Spleen (tissue), 7 donors: ENCODE measurements around the gene SMARCA2.

Experiments used
- POLR2A ChIP-seq, 3 donors: fragments of 450-650 bp; IDR thresholded peaks; one replicate each; pipeline ENCODE4 v1.5.1; 2017; ENCODE audit warnings: antibody characterized with exemption in 3 of 3, mild to moderate bottlenecking in 1 of 3
- POLR2AphosphoS5 ChIP-seq, 3 donors: sonication (generic); formaldehyde crosslinking; IDR thresholded peaks; one replicate each; pipeline ENCODE4 v1.5.1; 2017; ENCODE audit warnings: antibody characterized with exemption in 3 of 3
- TF ChIP-seq, protein P1 (sequence below), 11 experiments: fragments of 200-600 bp in 7 of 11; fragments of 450-650 bp in 4 of 11; sonication (generic) in 4 of 11; IDR thresholded peaks in 8 of 11; conservative IDR thresholded peaks in 3 of 11; 1 replicate in 7 of 11; 2 replicates in 4 of 11; pipeline versions ENCODE4 v1.4.0 to v1.8.0; 2016 to 2021; ENCODE audit warnings: antibody characterized with exemption in 11 of 11, inconsistent platforms in 4 of 11, mild to moderate bottlenecking in 1 of 11
- donor health status: DM: no; HTN: no; CAD: no; lungs with moderate emphysema.
- donor health status: DM: no; HTN: no; CAD: no.
- donor health status: DM: no; HTN: no; CAD: no.

DNA sequence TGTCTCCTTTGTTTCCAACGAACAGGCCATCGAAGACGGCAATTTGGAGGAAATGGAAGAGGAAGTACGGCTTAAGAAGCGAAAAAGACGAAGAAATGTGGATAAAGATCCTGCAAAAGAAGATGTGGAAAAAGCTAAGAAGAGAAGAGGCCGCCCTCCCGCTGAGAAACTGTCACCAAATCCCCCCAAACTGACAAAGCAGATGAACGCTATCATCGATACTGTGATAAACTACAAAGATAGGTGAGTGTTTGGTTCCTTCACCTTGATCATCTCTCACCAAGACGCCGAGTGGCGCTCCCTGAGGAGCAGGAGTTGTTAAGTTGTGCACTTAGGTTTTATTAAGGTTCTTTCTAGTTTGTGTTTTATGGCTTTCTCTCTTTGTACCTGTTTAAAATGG lies 146.5 kb downstream of the SMARCA2 start:
- TF ChIP-seq, protein P1, sequence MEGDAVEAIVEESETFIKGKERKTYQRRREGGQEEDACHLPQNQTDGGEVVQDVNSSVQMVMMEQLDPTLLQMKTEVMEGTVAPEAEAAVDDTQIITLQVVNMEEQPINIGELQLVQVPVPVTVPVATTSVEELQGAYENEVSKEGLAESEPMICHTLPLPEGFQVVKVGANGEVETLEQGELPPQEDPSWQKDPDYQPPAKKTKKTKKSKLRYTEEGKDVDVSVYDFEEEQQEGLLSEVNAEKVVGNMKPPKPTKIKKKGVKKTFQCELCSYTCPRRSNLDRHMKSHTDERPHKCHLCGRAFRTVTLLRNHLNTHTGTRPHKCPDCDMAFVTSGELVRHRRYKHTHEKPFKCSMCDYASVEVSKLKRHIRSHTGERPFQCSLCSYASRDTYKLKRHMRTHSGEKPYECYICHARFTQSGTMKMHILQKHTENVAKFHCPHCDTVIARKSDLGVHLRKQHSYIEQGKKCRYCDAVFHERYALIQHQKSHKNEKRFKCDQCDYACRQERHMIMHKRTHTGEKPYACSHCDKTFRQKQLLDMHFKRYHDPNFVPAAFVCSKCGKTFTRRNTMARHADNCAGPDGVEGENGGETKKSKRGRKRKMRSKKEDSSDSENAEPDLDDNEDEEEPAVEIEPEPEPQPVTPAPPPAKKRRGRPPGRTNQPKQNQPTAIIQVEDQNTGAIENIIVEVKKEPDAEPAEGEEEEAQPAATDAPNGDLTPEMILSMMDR (IDR thresholded peaks at IDR 0.05 in 8 of 11, conservative IDR thresholded peaks at IDR 0.05 in 3 of 11): no peak
- TF ChIP-seq POLR2A (IDR thresholded peaks at IDR 0.05) (no peak), POLR2AphosphoS5 (IDR thresholded peaks at IDR 0.05) (no peak)
